ENCODE data around the gene DCTN3.
A peak's percentile ranks its signal among the peaks of the same experiment; 100 is the strongest.

DCTN3 gene

DNA sequence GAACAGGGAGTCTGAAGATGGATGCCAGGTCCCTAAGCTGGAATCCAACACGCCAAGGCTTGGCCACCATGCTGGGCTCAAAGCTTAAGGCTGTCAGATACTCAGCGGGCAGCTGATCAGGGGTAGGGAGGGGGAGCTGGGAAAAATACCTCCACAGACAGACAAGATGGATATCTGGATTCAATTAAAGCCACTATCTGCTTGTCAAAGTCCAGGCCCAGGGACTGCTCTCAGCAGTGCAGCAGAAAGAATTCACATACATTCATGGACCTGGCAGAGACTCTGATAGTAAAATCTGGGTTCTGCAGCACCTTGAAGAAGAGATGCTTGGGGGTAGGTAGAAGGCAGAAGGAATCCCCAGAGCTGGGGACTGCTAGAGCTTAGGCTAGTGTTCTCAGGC is 5.2 kb downstream of the DCTN3 start:
- DNase-seq: no peak

DNA sequence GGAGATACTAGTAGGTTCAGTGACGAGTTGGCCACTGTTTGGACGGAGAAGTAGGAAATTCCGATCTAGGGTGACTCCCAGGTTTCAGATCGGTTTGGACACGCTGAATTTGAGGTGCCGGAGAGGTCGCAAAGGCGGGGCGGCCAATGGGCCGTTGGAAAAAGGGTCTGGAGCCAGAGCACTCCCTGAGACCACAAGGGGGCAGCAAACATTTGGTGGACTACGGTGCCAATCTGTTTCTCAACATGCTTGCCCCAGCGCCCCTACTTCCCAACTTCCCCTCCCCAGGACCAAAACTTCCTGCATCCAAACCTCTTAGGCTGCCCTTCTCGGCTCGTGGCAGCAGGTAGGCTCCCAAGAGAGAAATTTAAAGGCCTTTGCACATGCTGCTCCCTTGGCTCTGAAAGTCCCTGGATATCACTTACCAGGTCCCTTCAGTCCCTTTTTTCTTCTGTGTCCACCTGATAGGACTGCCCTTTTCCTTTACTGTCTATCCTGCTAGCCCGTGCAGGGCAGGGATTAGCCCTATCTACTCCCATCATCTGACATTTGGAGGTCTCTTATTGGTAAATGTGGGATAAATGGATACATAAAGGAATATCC is 7.4 kb downstream of the DCTN3 start:
- peak; percentile 67 to 74 for DNase-seq

DNA sequence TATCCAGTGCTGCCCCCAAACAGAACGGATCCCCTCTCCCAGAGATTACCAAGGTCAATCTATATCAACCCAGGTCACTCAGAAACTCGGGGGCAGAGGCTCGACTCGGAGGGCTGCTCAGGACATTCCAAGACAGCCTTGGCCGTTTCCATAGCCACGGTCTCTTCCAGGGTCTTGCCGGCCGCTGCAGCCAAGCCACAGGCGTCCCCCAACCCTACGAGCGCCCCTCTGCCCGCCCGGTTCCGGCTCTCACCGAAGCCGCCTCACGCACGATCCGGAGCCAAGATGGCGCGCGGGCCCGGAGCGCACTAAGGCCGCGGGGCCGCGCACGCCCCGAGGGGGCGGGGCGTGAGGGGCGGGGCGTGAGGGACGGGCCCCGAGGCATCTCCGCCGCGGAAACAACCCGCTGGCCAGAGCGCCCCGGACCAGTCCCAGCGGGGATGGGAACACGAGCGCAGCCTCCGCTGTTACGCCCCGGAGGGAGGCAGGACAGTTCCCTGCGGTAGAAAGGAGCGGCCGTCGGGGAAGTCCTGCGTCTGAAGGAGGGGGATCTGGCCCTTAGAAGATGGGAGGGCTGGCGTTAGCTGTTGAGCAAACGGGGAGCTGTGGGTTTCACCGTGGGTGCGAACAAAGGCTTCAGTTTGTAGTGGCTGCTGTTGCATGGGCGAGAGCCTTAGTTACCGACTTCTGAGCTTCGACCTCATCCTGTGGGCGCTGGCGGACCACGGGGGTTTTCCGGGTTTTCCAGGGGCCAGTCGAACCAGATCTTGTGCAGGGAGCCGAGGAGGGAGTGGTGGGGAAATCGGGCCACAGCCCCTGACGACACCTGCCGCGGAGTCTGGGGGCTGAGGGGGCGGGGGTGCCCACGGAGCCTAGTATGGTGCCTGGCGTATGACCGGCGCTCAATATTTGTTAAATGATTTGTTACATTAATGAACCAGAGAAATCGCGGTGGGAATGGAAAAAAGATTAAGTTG is 8.2 kb downstream of the DCTN3 start, which contains the start of gene RPP25L:
RPP25L (minus strand) TSS at position 287 of the 977 bp plus-strand sequence. CDS start 801 bp downstream, outside the sequence.
- DNase-seq: peak; percentile 70 to 80

DNA sequence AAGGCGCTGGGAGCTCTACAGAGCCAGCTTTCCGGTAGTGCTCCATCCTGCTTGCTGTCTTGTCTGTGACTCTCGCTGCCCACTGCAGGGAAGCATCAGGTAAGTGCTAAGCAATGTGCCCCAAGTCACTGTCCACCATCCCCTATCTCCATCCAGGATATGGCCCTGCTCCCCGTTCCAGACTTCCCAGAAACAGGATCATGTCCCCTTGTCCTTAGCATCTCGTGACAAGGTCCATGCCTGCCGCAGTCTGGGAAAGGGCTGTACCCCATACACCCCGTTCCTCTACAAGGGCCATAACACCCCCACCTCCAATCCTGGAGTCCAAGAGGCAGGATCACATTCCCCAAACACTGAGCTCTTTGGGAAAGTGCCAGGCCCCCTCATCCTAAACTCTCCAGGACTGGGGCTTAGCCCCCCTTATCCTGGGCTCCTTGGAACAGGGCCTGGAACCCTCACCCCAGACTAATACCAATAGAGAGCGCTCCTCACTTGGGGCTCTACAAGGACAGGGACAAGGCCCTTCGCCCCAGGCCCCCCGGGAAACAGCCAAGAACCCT is 9.0 kb downstream of the DCTN3 start:
- no peak for DNase-seq

DNA sequence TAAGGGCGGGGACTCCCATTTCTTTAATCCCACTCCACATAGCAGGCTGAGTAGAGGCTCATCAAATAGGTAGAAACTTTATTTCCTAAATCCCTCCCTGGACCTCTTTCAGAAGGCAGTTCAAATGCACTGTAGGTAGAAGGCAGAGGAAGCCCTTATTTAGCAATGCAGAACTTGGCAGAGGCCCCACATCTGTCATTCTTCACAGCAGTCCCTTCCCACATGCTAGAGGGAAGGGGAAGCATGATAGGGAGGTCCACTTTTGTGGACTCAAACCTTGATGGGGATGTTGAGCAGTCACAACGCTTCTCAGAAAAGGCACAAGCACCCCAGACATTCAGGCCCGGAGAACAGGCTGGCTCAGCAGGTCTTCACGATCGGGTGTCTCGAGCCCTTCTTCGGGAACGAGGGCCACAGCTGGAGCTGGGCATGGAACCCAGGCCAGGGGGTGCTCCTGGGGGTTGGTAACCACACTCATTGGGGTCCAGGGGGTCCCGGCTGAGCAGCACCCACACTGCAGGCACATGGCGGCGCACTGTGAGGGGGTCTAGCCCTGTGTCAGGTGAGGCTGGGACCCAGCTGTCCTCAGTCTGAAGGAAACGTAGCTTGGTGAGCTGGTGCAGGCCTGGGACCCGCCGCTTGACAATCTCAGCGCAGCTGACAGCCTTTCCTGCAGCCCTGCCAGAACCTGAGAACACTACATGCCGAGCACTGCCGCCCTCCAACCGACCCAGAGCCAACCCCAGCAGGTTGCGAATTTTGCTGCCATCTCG is 9.7 kb downstream of the DCTN3 start:
- no peak for DNase-seq

DNA sequence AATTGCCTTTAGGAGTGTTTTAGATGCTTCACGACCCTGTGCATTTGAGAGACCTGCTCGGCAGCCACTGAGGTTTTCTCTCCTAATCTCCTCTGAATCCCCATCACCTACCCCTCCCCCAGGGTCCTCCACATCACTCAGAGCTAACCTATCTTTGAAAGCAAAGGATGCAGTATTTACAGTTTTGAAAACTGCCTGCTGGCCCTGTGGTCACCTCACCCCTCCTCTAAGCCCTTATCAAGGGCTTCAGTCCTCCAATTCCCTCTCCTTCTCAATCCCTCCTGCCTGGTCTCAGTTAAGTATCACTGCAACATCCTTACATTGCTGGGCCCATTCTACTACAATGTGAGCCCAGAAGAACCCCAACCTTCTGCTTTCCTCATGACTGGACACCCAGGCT is 13.0 kb downstream of the DCTN3 start:
- DNase-seq: no peak

DNA sequence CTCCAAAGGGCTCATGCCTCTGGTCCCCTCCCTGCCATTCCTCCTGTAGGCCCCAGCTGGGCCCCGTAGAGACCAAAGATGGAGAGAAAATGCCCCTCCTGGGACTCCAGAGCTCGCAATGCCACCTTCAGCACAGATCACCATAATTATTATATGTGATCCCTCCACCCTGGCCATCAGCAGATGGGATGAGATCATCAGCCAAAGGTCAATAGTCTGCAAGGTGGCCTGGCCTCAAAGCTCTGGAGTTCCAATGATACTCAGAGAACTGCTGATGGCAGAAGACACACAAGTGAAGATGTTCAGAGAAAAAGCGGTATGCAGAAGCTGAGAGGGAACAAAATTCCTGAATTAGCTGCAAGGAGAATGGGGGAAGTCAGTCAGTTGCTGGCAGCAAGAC is 13.4 kb downstream of the DCTN3 start:
- DNase-seq: no peak

DNA sequence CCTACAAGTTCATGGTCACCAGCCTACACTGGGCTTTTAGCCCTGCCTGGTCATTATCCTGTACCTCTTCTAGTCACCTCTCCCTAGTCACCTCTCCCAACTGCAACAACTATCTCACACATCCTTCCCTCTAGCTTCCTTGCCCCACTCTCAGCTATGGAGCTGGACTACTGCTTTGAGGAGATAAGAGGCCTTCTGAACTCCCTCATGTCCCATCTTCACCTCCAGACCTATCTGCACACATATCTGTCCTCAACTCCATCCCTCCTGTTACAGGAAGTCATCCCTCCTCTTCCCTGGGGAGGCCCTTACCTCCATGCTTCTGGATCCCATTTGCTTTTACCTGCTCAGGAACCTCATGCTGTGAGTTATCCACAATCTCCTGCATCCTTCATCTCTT is 14.1 kb downstream of the DCTN3 start:
- no peak for DNase-seq

DNA sequence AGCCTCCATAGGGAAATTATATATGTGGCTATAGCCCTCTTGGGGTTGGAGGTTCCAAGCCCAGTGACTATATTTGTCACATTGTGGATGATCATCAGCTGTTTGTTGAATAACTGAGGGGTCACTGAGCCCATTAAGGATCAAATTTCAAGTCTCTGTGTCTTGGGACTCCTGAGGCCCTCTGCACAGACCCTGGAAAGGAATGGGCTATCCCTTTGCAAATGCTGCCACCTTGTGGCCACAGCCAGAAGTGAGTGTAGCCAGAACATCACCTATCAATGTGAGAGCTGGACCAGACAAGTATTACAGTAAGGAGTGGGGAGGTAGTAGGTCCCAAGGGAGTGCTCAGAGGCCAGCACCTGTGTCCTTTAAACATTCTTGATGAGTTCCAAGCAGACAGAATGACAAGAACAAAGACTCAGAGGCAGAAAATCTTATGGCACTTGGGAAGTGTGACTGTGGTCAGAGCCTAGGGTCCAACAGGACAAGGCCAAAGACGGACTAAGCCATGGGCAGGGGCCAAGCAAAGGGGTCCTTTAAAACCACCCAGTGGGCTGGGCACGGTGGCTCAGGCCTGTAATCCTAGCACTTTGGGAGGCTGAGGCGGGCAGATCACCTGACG is 16.6 kb downstream of the DCTN3 start:
- peak; percentile 30 to 80 for DNase-seq

DNA sequence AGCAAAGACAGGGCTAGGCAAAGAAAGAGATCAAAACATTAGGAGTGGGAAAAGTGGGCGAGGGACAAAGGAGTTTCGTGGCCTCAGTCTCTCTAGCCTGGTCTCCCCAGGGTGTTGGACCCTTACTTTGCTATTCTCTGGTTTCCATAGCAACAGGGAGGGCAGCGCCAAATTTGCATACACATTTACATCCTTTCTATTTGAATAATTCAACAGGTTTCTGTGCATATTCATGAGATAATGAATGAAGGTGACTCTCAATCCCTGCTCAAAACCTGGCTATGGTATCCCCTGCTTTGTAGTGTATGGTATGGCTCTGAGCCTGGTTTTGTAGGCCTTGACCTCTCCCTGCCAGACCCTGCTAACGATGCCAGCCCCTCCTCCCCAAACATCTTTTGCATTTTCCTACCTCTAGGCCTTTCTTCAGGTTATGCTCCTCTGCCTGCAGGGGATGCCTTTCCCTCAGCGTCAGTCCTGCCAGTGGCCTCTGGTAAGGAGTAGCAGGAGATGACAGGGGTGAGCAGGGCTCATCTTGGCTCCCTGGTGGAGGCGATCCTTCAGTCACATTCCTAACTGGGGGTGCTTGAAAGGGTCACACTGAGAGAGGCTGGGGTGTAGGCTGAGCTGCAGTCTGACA is 18.2 kb downstream of the DCTN3 start:
- DNase-seq: no peak

DNA sequence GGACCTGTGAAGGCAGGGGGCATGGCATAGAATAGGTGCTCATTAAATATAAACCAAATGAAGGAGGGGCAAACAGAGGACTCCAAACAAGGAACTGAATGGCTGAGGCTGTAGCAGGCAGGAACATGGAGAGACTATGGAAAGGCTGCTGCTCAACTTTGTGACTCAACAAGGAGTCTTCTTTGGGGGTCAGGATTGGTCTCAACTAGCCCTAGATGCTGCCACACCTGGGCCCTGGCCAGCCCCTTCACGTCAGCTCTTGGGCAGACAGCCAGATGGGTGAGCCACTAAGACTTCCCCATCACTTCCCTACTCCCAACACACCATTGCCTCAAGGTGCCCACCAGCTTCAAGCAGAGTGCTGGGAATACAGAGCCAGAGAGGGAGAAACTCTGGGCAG is 19.4 kb downstream of the DCTN3 start:
- no peak for DNase-seq

DNA sequence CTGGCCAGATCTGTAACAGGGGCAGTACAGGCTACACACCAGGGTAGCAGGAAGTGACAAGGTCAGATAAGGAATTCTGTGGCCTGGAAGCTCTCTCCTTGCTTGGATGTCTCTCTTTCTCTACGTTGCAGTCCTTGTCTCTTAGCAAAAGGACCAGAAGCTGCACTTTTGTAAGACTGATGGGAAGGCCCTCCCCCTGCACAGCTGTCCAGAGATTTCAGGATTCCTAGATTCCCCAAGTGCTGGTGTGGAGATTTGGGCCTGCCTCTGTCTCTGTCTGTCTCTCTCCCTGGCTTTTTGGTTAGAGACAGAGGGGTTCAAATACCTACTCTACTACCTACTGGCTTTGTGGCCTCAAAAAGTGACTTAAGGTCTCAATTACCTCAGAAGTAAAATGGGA is 20.7 kb downstream of the DCTN3 start:
- DNase-seq: no peak

DNA sequence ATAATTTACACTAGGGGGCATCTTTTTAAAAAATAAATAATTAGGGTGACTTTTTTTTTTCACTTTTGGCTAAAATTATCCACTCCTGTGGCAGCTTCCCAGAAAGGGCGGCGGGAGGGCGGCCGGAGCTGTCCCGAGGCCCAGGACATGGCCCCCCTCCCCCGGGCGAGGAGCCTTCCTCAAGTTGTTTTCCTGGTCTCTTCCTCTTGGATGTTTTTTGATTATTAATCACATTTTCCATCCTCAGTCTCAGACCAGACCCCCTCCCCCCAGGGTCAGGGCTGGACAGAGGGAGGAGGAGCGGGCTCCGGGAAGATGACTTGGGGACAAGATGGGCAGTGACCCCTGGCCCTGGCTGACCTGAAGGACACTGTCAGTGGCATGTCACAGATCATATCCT is 26.1 kb downstream of the DCTN3 start:
- no peak for DNase-seq

DNA sequence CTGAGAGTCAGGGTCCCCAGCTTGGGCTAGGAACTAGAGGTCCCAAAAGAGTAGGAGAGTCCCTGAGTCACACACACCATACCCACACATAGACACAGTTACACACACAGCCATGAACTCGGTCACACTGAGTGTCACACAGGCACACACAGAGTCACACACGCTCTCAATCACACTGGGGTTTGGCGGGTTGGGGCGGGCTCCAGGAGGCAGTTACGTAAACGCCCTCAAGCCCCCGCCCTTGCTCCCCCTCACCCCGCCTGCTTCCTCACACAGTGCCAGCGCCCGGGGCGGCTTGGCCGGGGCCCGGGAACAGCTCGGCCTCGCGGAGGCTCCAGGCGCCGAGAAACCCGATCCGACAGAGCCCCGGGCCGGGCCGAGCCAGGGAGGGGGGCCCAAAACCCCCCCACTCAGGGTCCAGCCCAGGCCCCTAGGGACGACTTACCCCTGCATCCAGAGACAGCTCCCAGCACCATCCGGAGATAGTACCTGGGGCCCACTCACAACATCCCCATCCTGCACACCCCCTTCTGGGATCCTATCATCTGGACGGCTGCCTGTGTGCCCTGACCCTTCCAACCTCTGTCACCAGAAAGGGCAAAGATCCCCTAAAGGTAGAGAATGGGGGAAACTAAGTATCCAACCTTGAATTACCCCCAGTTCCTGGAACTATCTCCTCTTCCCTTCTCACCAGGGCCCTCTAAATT is 27.2 kb downstream of the DCTN3 start:
- peak; percentile 38 to 46 for DNase-seq

DNA sequence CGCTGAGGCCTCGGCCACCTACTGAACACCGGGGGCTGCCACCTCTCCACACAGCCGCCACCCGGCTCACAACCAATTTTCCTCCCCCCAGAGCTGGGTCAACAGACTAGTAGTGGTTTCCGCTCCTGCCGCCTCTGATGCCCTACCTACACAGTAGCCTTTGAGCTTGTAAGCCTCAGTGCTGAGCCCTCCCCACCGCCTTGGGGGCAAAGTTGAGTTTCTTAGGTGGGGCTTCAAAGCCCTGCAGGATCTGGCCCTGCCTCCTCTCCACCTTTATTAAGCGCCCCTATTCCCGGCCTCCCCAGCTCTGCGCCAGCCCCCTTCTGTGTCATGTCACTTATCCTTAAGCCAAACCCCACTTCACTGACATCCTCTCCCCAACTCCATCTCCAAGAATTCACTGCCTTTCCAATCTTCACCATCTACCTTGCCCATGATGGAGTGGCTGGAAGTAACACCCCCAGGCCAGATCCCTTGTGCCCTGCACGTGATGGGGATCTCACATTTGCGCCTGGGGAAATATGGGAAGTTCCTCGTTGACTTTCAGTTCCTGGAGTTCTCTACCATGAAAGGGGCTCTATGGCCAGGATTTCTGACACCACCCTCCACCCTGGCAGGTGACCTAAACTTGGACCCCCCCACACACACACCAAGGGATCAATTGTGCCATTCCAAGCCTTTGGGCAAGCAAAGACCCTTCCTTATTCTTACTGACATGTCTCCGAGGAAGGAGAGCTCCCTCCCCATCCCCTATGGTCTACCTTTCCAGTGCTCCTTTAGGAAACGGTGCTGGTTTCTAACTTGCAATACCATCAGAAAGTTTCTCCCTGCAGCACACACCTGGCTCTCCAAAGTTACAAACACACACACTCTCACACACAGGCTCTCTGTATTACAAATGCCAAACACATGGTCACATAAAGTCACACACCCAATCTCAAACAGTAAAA is 28.1 kb downstream of the DCTN3 start:
- no peak for DNase-seq

DNA sequence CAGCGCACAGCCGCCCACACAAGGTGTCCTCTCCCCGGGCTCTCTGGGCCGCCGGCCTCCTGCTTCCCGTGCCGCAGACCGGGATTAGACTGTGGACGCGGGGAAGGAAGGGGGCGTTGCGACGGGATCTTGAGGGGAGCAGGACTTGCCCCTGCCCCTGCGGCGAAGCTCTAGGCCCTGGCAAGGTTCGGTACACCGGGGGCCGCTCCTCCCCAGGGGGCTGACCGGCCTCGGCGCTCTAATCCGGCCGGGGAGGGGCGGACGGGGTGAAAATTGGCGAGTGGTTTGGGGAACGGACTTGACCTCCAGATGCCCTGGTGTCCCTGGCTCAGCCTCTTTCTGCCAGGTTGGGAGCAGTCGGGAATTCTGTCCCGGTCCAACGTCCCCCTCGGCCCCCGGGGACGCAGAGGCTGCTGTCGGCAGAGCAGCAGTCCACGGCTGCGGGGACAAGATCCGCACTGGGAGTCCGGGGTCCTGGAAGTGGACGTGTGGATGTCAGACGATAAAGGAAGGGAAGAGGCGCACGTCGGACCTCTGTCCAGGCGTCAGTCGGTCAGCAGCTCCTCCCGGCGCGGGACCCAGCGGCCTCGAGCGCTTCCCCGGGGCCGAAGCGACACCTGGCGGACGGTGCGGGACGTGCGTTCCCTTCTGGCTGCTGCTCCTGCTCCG is 28.9 kb downstream of the DCTN3 start:
- peak; percentile 57 to 80 for DNase-seq

DNA sequence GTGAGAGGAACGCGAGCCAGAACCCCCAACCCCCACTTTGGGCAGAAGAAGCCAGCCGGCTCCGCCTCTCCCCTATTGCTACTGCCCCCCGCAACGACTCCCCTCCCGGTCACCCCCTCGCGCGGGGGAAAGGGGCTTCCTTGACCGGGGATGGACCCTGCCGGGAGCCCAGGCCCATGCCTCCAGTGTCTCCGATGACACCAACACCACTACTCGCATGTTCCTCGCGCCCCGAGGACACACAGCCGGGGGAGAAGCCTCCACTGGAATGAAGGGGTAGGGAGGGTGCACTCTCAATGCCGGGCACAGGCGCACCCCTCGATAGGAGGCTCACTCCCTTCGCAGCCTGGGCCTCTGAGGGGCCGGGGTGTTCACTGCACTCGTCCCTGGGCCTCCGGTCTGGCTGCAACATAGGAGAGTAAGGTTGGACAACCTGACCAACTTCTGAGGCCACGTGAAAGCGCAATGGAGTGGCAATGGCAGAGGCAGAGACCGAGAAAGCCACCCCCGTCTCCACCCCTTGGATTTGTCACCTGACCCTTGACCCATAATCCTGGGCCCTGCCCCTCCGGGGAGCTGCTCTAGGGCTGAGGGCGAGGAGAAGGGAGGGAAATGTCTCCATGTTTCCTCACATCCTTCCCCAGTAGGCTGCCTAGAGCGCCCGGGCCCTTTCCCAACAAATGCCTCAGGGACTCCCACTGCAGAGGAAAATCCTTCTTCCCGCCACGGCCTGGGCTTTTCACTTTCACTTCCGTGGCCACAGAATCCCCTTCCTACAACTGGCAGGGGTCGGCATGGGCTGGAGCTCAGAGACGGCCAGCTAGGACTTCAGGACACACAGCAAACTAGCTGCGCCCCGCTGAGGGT is 29.7 kb downstream of the DCTN3 start:
- DNase-seq: no peak

DNA sequence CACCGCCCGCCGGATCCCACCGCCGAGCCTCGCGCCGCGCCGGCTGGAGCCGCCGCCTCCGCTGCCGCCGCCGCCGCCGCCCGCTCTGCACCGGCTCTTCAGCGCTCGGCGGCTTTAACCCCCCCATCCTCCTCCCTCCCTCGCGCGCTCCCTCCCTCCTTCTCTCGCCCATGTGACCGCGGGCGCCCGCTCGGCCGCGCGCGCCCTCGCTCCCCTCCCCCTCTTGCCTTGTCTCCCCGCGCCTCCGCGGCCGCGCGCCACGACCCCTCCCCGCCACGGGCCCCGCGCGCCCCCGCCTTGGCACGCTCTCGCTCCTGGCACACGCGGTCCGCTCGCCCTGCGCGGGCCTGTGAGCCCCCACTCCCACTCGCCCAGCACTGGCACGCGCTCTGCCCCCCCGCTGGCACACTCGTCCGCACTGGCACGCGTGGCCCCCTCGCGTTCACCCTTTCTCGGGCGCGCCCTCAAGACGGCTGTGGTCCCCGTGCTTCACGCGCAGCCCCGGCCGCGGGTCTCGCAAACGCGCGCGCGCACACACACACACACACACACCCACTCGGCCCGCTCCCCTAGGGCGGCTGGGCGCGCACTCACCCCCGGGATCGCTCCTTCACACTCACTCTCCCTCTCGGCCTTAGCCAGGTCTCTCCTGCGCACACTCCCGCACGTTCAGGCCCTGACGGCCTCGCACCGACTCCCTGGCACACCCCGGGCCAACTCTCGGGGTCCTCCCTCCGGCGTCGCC is 30.5 kb downstream of the DCTN3 start, which contains the start of gene CNTFR:
CNTFR (minus strand) TSS at position 89 of the 745 bp plus-strand sequence. CDS start 20,743 bp downstream, outside the sequence.
- peak; percentile 54 for DNase-seq
